GM21619 (cell line): Measurements from ENCODE around the gene CHIT1.

Source experiments
- ATAC-seq: cut with Tn5 transposase; IDR thresholded peaks from one replicate; pipeline ENCODE4 v1.9.1; 2021; ENCODE audit not compliant: unreplicated experiment

Gene CHIT1

DNA sequence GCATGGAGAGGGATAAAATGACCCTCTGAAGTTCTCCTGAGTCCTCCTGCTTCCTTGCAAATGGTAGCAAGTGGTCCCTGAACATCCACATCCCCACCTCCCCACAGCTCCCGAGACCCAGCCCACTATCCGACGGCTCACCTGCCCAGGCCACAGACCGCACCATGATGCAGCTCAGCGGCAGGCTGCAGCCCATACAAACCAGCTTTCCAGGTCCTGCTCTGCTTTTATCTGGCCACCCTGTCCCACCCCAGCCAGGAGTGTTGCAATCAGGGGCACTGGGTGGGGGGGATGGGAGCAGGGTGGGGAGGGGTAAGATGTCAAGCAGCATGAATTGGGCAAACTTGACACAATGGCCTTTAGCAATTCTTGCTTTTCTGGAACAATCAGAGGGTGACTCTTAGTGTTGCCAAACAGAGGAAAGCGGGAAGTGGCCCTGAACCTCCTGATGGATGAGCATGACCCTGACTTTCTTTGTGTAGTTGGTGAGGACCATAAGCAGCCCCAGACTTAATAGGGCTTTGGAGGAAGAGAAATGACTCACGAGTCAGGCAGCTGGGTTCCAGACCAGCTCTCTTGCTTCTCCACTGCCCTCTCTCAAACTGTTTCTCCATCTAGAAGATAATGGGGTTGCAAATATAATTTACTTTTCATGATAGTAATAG lies at the start of gene CHIT1:
TSS of gene CHIT1 (minus strand) at position 203 of the 665 bp plus-strand sequence. CDS start at position 166, 37 bp downstream.
- no peak for ATAC-seq

DNA sequence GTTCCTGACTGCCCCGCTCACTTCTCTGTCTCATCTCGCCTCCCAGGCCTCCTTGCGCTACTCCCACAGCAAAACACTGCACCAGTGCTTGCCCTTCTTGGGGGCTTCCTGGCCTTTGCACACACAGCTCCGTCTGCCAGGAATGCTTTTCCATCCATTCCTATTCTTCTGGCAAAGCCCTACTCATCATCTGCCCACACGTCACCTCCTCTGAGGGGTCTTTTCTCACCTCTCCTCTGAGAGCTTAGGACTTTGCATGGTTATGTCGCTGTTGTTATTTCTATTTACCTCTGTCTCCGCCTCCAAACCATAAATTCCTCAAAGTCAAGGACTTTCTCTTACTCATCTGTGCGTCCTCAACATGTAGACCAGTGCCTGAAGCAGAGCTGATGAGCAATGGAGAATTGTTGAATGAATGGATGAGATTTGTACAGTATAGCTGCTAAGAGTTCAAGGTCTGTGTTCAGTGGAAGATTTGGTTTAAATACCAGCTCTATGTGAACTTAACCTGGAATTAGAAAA lies 49.5 kb upstream of the CHIT1 start:
- no peak for ATAC-seq

DNA sequence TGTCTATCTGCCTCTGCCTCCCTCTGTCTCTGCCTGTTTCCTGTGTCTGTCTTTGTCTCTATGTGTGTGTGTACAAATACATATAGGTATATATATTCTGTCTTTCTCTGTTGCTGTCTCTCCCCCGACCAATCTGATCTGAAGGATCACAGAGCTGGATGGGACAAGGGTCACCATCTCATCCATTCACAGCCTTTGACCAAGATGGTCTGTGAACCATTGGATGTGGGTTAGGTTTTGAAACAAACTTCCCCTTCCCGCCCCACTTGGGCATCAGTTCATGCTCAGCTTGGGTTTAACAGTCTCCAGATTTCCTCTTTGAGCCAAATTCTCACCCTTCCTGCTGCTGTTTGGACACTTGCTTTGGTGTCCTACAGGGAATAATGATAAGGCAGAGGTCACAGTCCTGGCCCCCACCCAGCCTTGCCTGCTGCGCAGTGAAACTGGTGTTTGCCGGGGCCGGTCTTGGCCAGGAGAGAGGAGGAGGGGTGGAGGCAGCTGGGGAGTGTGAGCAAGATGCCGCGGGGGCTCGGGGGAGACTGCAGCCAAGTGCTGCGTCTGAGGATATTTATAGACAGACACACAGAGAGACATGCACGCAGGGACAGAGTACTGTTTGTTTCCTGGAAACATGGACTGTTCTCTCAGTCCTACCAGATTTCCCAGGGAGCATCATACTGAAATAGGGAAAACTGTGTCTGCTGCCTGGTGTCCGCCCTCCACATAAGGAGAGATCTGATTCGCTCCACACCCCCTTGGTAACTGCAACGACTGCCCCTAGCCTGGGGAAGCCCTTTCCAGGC lies 48.8 kb upstream of the CHIT1 start:
- no peak for ATAC-seq

DNA sequence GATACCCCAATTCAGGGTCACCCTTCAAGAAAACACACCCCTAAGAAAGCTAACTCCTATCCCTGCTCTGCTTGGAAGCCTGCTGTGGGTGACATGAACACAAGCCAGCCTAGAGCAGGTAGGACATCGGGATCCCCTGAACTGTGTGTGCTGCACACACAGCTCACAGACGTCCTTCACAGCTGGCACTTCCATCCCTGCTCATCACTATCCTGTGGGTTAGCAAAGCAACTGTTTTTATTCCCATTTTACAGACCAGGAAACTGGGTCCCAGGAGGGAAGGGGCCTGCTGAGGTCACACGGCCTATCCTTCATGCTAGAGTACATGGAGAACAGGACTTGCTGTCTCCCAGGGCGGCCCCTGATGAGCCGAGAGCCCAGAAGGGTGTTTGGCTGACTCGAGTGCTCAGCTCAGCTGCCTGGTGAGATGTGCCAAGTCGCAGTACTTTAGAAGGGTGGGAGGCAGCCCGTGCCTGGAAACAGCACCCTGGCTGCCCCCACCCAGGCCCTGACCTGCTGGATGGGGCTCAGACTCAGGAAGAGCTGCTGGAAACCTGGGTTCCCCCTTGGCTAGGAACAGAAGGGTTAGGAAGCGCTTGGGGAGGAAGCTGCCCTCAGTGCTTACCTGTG lies 47.6 kb upstream of the CHIT1 start:
- ATAC-seq = no peak

DNA sequence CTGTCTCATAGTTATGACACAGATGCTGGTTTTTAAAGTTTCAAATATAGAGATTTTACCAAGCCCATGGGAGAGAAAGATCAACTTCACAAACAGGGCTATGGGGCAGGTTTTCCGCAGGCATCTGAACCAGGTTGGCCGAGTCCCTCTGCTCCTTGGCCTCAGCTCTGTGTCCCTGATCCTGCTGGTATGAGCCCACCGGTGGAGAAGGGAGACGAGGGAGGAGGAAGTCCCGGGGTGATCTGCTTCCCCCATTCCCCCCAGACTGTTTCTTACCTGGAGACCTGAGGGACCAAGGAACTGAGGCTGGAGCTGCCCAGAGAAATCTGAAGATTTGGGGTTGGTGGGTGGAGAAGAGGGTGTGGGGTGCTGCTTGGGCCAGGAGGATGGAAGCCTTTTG lies 46.9 kb upstream of the CHIT1 start:
- no peak for ATAC-seq

DNA sequence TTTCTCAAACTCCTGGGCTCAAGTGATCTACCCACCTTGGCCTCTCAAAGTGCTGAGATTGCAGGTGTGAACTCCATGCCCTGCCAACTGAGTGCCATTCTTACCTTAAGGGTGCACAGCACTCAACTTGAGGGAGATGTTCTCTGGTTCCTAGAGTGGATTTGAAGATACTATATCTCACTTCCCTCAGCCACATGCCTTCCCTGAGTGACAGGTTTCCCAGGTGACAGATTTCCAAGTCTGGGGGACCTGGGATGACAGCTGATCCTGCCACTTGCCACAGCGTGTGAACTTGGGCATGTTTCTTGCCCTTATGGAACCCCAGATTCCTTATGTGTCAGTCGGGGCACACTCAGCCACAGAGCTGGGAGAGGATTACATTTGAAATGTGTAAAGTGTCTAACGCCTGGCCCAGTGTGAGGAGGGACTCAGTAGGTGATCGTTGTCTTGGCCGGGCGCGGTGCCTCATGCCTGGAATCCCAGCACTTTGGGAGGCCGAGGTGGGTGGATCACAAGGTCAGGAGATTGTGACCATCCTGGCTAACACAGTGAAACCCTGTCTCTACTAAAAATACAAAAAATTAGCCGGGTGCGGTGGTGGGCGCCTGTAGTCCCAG lies 46.3 kb upstream of the CHIT1 start:
- ATAC-seq = no peak

DNA sequence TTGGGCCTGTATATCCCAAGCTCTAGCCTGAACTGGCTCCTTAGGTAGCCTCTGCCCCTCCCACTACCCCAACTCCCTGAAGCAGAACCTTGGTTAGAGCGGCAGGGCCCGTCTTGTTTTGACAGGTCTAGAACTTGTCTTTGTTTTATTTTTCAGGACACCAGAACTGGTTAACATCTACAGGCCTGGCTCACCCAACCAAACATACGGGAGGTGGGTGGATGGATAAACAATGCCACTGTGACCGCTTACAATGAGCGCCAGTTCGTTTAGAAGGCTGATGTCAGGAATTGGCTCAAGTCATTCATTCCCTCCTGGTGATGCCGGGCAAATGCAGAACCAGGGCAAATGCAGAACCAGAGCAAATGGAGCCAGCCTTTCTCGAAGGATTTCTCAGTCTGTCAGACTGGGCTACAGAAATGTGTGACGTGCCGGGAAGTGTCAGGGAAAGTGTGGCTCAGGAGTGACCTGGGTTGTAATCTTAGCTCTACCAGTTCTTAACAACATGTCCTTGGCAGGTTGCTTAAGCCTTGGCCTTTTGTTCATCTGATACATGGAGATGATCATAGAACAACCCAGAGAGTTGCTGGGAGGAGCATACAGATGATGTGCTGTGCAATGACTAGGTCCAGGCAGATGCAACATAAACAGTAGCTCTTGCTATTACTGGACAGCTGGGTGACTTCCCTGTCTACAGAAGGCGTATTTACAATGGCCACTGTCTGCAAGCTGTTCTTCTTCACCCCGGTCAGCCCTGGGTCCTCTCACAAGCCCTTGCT lies 45.3 kb upstream of the CHIT1 start:
- no peak for ATAC-seq

DNA sequence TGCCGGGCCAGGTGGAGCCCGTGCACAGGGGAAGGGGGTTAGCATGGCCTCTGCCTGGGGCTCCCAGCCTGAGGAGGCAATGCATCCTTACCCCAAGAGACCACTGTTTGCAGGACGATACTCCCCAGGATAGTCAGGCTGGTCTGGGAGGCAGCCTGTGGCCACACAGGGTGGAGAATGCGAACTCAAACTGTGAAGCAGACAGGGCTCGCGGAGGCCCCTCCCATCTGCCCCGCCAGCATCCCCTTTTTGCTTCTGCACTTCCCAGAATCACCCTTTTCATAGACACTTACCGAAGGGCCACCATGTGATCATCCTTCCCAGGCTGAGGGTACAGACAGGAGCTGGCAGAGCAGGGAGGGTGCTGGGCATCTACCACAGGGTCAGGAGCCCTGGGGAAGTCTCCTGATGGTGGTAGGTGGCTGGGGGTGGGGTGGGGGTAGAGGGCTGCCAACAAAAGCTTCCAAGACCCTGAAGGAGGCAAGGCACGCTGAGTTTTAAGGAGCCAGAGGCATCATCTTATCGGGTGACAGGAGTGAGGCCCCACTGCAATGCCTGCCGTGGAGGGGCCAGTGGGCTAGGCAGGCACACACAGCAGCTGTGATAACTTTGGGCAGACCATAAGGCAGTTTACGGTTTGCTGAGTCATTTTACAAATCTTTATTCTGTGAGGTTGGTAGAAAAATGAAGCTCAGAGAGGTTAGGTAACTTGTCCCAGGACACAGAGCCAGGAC lies 44.6 kb upstream of the CHIT1 start:
- peak; percentile 23 for ATAC-seq

DNA sequence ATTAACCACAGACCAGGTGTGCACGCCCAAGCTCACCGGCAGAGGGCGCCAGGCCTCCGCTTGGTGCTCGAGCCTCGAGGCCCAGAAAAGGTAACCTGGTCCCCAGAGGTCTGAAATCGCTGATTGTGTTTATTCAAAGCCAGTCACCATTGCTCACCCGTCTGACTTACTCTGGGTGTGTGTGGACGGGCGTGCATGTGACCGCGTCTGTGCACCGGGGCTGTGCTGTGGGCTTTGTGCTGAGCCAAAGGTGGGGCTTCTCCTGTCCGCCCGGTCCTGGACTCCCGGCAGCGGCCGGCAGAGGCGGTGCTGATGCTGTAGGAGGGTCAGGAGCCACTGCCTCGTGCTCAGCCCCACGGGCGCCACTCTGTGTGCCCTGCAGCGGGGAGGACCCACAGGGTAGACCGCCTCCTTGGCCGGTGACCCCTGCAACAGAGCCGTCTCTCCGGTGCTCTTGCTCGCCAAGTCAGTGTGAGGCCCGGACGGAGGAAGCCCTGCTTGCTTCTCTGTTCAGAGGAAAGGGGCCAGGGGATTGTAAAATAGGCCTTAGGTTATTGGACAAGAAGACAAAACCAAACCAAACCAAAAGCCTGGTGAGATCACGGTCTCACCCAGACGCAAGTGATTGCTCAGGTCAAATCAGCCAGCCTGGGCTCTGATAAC lies 43.9 kb upstream of the CHIT1 start:
- ATAC-seq = peak; percentile 49

DNA sequence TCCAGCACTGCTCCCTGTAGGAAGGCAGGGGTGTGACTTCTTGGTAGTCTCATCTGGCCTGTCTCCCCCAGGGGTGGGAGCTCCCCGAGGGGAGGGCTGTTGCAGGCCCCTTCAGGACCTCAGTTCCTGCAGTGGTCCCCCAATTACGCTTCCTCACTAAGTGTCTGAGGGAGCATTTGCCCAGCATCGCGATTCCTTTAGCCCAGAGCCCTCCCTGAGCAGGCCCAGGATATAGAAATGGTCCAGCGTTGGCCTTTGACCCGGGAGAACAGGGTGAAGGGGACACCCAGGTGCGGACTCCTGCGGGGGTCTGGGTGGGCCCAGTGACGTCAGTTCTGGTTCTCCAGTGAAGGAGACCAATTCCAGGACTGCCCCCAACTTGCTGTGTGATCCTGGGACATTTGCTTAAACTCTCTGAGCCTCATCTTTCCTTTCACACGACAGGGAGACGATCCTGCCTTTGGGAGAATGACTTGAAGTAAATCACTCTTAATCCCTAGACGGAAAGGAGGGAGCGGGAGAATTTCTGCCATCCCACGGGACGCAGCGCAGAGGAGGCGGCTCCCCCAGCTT lies 43.2 kb upstream of the CHIT1 start:
- no peak for ATAC-seq

DNA sequence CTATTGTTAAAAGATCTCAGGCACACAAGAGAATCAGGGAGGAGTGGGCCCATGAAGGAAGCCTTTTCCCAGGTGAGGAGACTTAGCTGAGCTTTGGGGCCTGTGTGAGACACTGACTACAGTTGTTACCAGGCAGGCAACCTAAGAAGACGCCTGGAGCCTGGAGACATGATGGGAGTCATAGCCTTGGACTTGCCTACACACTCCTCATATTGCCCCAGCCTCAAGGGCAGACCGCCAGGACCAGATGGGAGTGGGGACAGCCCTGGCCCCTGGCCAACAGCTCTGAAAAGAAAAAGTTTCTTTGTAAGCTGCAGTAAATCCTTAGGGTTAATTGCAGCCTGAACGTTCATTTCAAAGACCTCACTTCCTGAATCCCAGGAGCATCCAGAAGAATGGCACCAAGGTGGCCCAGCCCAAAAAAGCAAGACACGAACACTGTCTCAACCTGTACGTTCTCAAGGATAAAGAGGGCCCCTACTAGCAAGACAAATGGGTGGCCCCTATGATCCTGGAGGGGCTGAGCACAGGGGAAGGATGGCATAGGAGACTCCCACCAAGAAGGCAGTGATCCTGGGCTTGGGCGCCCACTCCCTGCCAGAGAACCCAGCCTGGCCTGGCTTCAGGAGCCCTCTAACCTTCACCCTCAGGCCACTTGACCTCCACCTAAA lies 42.6 kb upstream of the CHIT1 start:
- ATAC-seq = no peak

DNA sequence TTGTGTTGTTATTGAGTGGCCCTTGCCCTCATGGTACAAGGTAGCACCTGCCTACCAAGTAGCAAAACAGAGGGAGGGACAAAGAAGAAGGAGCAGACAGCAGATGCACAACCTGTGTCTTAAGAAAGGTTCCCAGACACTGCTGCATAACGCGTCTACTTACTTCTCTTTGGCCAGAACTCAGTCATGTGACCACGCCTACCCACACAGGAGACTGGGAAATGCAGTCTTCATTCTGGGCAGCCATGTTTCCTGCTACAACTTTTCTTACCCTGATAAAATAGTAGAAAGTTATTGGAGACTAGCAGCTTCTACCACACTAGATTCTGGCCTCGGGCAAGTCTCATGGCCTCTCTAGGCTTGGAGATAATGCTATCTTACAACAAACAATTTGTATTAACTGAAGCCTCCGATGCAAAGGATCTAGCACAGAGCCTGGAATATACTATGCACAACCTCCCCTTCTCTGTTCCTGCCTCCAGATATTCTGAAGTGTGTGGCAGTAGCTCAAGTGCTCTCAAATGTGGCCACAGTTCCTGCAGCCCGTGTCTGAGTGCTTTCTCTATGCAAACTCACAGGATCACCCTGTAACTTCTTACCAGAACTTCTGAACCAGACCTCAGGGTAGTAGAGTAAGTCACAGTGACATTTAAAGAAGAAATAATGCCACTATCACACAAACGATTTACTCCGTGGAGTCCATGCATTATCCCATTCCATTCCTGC lies 41.7 kb upstream of the CHIT1 start:
- peak; percentile 34 for ATAC-seq

DNA sequence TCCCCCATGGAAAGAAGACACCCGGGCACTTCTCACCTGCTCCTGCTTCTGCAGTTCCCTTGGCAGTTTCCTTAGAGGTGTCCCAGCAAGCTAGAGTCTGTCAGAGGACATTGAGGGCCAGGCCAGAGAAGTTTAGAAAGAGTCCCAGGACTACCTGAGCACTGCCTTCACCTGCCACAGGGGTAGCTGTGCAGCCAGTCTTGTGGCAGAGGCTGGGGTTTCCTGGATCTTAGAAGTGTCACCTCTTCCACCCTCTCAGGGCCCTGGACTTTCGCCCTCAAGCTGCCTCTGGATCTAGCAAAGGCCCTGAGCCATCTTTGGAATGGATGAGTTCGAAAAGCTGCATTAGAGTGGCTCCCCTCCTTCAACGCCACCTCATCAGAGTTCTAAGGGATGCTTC lies 41.0 kb upstream of the CHIT1 start:
- ATAC-seq = no peak

DNA sequence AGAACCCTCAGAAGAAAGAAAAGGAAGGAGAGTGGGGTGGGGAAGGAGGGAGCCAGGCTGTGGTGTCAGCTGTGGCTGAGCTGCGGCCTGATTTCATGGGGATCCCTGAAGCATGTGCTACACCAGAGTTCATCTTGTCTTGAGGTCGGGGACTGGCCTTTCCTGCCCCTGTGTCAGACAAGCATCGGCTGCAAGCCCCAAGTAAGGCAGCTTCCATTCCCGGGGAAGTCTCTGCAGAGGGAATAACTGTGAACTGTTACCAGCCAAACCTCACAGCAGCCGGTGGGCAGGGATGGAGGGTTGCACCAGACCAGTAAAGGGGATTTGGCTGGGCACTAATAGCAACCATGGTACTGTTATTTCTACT lies 40.2 kb upstream of the CHIT1 start:
- ATAC-seq = no peak

DNA sequence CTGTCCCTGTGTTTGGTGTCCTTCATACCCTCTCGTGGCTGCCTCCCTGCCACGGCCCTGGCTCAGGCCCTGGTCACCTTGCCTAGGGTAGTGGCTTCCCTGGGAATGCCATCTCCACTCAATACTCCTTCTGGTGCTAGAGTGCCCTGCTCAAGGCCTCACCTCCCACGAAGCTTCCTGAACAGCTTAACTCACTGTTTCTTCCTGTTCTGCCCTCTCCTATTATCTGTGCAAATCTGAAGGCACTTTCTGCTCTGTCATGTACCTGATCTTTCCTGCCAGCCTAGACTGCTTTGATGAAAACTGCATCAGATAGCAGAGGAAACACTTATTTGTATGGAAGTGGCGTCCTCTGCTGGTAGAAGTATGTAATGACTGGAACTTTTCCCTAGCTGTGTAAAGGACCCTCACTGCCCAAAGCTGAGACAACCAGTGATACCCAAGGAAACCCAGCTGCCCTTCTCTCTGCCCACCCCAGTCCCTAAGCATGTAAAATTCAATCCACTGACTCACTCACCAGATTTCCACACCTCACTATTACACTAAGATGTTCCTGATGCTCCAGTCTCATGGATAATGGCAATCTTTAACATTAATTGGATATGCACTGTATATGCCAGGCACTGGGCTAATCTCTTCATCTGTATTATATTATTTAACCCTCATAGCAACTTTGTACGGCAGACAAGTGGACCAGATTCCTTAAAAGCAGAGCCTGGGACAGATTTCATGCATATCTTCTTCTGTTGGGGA lies 39.6 kb upstream of the CHIT1 start:
- no peak for ATAC-seq

DNA sequence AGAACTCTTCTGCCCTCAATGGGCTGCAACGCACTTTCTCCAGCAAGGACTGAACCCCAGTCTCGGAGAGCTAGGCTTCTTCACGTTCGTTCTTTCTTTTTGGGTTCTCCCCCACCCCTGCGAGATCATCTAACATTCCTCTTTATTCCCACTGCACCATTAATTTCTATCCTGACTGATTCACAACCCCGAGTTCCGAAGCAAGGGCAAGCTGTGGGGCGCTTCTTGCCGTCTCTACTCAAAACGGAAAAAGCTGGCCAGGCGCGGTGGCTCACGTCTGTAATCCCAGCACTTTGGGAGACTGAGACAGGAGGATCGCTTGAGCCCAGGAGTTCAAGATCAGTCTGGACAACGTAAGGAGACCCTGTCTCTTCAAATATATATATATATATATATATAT lies 38.4 kb upstream of the CHIT1 start:
- ATAC-seq = no peak

DNA sequence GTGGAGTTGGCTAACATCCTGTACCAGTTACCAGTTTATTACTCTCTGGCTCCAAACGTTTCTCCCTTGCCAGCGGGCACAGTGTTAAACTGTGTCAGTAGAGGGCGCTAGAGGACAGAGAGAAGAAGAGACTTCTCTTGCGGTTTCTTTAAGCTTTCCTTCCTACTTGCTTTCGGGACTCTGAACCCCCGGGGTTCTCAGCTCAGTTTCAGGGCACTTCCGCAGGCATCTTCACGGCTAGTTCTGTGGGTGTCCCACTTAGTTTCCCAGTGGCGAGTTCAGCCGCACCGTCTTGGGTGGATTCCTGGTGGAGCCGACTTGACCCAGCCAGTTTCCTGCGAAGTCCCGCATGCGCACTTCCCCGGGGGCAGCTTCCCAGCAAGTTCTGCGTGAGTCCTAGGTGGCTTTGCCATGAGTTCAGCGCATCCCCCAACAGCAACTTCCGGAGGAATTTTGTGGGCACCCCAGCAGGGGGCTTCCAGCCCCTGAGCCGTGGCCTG lies 37.9 kb upstream of the CHIT1 start:
- no peak for ATAC-seq
